ENCODE data around the gene CNTFR.

CNTFR gene

DNA sequence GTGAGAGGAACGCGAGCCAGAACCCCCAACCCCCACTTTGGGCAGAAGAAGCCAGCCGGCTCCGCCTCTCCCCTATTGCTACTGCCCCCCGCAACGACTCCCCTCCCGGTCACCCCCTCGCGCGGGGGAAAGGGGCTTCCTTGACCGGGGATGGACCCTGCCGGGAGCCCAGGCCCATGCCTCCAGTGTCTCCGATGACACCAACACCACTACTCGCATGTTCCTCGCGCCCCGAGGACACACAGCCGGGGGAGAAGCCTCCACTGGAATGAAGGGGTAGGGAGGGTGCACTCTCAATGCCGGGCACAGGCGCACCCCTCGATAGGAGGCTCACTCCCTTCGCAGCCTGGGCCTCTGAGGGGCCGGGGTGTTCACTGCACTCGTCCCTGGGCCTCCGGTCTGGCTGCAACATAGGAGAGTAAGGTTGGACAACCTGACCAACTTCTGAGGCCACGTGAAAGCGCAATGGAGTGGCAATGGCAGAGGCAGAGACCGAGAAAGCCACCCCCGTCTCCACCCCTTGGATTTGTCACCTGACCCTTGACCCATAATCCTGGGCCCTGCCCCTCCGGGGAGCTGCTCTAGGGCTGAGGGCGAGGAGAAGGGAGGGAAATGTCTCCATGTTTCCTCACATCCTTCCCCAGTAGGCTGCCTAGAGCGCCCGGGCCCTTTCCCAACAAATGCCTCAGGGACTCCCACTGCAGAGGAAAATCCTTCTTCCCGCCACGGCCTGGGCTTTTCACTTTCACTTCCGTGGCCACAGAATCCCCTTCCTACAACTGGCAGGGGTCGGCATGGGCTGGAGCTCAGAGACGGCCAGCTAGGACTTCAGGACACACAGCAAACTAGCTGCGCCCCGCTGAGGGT lies 1.1 kb upstream of the CNTFR start:
- H3K27ac ChIP-seq, result no peak overlapping the region
- POLR2A ChIA-PET (ENCODE audit: low non-redundant PET), result no interaction called here
- CTCF ChIA-PET, result interaction anchor here (0.9 to 4.9 kb wide), 10 partner anchors 10 to 252 kb away, joined by 3 to 60 read pairs (median 4); no protein-coding TSS in a partner anchor
- no peak for DNase-seq (ENCODE audit: low spot score)
- TF ChIP-seq, protein P1, sequence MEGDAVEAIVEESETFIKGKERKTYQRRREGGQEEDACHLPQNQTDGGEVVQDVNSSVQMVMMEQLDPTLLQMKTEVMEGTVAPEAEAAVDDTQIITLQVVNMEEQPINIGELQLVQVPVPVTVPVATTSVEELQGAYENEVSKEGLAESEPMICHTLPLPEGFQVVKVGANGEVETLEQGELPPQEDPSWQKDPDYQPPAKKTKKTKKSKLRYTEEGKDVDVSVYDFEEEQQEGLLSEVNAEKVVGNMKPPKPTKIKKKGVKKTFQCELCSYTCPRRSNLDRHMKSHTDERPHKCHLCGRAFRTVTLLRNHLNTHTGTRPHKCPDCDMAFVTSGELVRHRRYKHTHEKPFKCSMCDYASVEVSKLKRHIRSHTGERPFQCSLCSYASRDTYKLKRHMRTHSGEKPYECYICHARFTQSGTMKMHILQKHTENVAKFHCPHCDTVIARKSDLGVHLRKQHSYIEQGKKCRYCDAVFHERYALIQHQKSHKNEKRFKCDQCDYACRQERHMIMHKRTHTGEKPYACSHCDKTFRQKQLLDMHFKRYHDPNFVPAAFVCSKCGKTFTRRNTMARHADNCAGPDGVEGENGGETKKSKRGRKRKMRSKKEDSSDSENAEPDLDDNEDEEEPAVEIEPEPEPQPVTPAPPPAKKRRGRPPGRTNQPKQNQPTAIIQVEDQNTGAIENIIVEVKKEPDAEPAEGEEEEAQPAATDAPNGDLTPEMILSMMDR (conservative IDR thresholded peaks at IDR 0.05; ENCODE audit: low read depth), result no peak

DNA sequence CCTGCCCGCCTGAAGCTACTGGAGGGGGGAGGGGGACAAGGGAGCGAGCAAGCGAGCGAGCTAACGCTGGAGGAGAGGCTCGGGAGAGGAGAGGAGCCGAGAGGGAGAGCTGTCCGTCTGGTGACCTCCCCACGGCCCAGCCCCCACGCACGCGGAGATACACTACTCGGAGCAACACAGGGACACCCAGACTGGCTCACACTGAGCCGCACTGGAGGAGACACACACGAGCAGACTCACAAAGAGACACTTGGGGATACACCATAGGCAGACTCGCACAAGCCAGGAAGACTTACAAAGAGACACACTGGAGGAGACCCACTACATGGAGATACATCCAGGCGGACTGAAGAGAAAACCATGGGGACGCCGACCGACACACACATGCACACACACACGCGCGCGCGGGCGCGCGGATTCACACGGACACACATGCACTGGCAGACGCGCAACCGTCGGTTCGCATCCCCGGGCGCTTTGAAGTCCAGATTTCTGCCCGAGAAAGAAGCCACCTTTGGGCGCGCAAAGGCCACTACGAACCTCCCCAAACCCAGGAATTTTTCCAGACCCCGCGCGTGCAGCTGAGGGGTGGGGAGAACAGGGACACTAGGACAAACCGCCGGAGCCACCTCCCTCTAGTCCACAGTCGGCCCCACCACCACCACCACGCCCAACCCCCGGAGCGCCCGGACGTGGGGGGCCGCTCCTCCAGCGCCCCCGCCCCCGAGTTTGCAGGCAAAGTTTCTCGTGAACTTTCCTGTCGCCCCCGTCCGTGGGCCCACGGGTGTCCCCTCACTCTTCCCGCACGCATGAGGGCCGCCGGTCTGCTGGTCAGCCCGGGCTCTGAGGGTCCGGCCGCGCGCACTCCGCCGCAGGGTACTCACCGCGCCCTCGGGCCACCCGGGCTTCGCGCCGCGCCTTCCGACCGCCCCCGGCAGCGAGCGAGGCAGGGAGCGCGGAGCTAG lies 571 bp downstream of the CNTFR start:
- no peak overlapping the region for H3K27ac ChIP-seq
- CTCF ChIA-PET, result interaction anchor here (0.7 to 2.0 kb wide), 3 partner anchors 15 to 41 kb away, joined by 3 to 8 read pairs (median 4); no protein-coding TSS in a partner anchor
- TF ChIP-seq, protein P1 (conservative IDR thresholded peaks at IDR 0.05; ENCODE audit: low read depth), result no peak
- no peak for DNase-seq (ENCODE audit: low spot score)
- POLR2A ChIA-PET (ENCODE audit: low non-redundant PET), result no interaction called here

DNA sequence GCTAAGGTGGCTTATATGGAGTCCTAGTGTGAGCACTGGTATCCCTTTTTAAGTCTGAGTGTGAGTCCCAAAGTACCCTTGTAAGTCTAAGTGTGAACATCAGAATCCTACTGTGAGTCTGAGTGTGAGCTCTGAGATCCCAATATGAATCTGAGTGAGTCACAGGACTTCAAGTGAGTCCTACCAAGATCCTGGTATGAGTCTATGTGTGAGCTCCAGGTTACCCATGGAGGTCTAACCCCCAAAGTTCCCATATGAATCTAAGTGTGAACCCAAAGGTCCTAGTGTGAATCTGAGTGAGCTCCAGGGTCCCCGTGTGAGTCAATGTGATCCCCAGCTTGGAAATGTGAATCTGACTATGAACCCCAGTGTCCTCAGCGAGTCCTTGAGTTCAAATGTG lies 2.3 kb downstream of the CNTFR start:
- ChIA-PET POLR2A (ENCODE audit: low non-redundant PET) (no interaction called here), CTCF (interaction anchor here (0.6 to 2.0 kb wide), 3 partner anchors 40 to 183 kb away, joined by 4 to 8 read pairs (median 4); no protein-coding TSS in a partner anchor)
- TF ChIP-seq, protein P1 (conservative IDR thresholded peaks at IDR 0.05; ENCODE audit: low read depth), result no peak
- no peak for DNase-seq (ENCODE audit: low spot score)
- H3K27ac ChIP-seq, result no peak overlapping the region

DNA sequence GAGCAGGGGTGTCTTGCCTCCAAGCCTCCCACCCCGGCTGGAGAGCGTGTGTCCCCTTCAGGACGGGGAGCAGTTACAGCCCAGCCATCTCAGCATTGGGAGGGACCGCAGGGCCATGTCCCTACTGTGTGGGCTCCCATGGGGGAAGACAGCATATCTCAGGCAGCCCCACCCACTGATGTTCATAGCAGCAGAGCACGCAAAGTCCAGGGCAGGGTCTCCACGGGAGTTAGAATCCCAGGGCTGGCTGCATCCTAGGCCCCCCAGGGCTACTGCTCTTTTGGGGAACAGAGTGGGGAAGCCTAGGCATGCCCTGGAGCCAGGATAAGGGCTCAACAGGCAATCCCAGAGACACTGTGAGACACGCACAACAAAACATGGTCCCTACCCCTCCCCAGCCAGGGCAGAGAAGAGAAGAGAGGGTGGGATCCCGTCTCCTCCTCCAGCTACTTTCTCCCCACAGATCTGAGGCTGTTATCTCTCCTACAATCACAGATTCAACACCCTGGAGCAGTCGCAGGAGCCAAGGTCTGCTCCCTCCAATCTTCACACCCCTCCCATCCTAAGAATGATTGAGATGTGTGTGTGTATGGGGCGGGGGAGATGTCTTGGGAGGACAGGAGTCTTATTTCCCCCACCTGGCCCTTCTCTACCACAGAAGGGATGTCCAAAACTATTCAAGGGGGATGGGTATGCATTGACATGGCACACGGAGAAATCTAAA lies 3.4 kb downstream of the CNTFR start:
- POLR2A ChIA-PET (ENCODE audit: low non-redundant PET), result no interaction called here

DNA sequence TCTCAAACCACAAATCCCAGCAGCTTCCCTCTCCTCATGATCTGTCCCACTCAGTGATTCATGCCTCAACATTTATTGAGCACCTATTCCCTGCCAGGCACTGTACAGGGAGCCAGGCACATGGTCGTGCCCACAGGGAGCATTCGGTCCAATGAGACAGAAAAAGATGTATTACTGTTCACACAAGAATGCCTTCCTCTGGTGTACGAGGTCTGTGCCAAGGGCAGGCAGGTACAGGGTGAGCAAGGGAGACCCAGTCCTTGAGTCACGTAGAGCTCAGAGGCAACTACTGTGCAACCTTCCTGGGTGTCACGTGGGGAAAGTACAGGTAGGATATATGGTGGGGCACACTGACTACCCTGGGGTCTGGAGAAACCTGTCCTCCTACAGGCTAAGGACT lies 4.6 kb downstream of the CNTFR start:
- DNase-seq (ENCODE audit: low spot score), result no peak
- ChIA-PET POLR2A (ENCODE audit: low non-redundant PET) (no interaction called here), CTCF (interaction anchor here (0.9 to 1.5 kb wide), 3 partner anchors 37 to 206 kb away, joined by 4 to 9 read pairs (median 4); no protein-coding TSS in a partner anchor)
- H3K27ac ChIP-seq, result no peak overlapping the region
- TF ChIP-seq, protein P1 (conservative IDR thresholded peaks at IDR 0.05; ENCODE audit: low read depth), result no peak

More for the DNA sequence above, 3.4 kb downstream of the CNTFR start:
- CTCF ChIA-PET, result interaction anchor here (1.2 to 1.5 kb wide), 2 partner anchors 38 to 182 kb away, joined by 4 to 9 read pairs; no protein-coding TSS in a partner anchor
- H3K27ac ChIP-seq, result no peak overlapping the region
- DNase-seq (ENCODE audit: low spot score), result no peak
- TF ChIP-seq, protein P1 (conservative IDR thresholded peaks at IDR 0.05; ENCODE audit: low read depth), result no peak

All from RWPE1 (cell line).